HG03469 (cell line): Measurements from ENCODE around the gene RIN3.

Experiments
- ATAC-seq: cut with Tn5 transposase; IDR thresholded peaks from one replicate; pipeline ENCODE4 v1.9.1; 2021; ENCODE audit warnings: mild to moderate bottlenecking, moderate library complexity, moderate number of reproducible peaks; ENCODE audit not compliant: unreplicated experiment

Gene RIN3

GRCh38 chr14:92680781-92681650 is 167.4 kb downstream of the RIN3 start:
- no peak for ATAC-seq

GRCh38 chr14:92683041-92683440 is 169.5 kb downstream of the RIN3 start:
- ATAC-seq = no peak

DNA sequence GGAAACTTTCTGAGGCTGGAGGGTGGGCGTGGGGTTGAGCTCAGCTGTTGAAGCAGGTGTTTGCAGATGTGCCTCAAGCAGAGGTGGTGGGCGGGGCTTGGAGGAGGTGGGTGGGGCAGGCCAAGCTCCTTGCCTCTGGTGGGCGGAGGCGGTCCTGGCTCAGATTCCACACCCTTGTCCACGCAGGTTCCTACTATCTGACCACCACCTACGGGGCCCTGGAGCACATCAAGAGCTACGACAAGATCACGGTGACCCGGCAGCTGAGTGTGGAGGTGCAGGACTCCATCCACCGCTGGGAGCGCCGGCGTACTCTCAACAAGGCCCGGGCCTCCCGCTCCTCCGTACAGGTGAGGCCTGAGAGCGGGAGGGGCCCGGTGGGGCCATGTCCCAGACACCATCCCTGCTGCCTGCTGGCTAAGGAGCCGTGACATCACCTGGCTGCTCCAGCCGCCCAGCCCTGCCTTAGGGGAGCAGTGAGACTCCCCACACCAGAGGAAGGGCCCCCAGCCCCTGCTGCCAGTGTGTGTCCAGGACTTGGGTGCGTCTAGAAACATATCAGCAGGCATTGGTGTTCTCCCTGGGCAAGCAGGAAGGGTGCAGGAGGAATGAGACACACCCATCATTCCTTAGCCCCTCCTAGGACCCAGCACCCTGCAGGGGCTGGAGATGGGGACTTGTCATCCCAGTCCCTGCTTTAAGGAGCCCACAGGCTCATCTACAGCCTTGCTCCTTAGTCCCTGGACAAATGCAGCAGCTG is 171.4 kb downstream of the RIN3 start:
- no peak for ATAC-seq

- ATAC-seq = no peak
Measured at GRCh38 chr14:92685784-92686355, 172.3 kb downstream of the RIN3 start.

DNA sequence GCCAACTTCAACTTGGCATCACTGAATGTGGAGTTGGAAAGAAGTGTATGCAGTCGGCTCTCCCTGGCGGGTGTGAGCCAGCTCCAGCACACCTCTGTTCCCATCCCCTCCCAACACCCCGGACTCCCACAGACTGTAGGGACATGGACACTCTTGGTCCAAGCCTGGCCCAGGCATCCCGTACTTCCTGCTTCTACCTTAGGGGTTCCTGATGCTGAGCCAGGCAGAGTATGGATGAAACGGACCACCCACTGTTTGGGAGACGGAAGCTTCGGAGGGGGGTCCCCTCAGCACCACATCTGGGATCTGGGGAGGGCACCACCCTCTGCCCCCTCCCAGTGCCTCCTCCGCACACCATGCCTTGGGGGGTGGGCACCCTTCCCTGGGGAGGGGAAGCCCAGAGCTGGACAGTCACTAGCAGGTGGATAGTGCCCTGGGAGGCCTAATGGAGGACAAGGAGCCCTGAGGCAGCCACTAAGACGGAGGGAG is 172.9 kb downstream of the RIN3 start:
- no peak for ATAC-seq

DNA sequence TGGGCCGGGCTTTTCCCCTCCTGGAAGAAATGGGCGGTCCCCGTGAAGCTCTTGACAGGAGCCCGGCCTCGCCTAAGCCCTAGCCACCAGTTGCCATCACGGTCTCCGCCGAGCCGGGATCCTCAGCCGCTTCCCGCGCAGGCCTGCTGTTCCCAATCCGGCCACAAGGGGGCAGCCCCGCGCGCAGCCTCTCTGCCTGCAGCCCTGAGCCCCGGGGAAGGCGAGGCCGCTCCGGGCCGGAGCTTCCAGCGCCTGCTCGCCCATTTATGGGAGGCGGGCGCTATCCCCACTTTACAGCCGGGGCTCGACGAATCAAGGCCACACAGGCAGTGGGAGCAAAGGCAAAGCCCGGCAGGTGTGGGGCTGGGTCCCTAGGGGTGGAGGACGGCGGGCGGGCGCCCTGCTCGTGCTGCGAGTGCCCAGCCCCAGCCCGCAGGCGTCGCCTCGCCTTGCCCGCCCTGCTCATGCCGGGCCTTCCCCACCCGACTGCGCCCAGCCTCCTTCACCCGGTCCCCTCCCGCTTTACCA is 173.4 kb downstream of the RIN3 start:
- no peak for ATAC-seq

- no peak for ATAC-seq
Measured at GRCh38 chr14:92687681-92688433, 174.3 kb downstream of the RIN3 start.

DNA sequence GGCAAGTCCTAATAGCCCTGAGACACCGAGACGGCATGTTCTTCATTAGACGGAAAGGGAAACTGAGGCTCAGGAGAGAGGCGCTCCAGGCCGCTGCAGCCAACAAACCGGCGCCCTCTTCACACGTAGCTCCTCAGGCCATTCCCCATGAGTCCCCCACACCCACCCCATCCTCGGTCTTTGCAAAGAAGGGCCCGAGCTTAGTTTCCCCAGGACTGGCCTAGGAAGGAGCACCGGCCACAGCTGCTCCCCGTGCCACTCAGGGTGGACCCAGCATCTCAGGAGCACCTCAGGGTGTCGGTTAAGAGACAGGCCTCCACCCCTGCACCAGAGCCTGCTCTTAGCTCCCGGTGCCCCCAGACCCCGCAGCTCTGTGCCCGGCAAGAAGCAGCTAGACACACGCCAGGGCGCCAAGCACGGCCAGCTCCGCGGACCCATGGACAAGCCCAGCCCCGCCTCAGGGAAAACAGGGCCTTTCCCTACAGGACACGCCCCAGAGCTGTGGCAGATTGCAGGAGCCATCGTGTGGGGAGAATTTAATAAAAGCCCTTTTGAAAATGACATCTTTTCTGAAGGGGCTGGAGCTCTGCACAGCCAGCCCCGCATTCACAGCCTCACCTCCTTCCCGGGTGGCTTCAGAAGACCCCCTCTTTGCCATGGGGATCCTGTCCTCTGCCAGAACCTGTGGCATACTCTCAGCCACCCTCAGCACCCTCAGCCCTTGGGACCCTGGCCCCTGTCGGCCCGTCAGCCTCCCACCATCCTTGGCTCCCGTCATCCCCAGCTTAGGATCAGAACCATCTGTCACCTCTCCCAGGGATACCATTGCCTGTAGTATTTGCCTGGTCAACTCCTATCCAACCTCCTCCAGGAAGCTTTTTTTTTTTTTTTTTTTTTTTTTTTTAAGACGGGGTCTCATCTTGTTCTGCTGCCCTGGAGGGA is 175.1 kb downstream of the RIN3 start:
- ATAC-seq = no peak

DNA sequence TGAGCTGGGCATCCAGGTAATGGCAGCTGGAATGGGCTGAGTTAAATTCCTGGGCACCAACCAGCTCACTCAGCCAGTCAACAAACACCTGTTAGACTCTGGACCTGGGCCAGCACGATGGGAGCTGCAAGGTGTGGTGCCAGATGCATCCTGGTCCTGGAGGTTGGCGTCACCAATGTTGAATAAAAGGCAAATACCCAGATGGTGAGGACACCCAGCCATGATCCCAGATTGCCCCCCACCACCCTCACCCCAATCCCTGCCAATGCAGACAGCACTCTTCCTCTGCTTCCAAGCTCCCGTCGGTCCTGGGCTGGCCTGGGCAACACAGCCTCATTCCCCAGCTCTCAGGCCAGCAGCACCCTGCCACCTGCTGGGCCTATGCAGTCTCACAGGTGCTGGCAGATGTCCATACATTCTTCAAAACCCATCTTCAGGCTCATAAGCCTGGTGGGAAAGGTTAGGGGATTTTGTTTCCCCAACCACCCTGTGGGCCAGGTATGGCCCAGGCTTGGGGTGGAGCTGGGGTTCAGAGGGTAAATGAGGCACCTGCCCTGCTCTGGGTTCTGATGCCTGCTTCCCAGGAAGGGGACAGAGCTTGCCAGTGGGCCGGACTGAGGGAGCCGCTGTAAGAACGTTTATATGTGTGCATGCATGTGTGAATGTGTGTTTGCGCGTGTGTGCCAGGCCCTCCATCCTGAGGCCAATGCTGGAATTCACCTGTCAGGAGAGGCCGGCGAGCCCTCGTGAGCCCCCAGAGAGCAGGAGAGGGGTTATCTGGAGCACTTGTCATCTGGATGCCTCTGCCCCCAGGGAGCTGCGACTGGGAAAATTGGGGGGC is 176.8 kb downstream of the RIN3 start:
- no peak for ATAC-seq

DNA sequence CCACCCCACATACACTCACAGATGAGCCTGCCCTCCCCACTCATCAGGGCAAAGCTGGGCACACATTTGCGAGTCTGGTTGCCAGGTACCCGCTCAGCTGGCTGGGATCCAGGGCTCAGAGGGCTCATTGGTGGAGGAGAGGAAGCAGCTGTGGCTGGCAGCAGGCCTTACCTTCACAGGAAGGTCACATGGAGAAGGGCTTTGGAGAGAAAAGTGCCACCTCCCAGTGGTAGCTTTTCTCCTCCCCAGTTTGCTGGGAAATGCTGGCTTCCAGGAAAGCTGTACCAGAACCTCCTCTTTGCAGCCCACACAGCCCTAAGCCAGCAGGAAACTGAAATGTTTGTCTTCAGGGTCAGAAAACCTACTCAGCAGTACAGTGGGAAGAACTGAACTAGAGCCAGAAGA is 179.2 kb downstream of the RIN3 start:
- ATAC-seq = no peak

GRCh38 chr14:92693998-92694795 is 180.6 kb downstream of the RIN3 start:
- ATAC-seq = no peak

DNA sequence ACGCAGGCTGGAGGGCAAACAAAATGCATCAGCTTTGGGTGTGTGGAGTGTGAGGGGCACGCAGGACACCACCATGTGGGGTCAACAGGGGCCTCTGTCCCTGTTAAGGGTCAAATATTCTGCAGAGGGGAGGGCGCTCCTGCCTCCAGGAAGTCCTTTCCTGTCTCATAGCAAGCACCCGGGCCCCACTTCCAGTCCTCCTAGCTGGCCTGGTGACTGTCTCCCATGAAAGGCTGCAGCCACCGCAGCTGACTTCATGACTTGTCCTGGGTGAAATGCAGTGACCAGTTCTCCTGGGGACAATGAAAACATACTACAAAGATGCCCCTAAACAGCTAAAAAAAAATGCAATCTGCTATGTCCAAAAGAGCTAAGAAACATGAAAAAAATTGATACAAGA is 181.2 kb downstream of the RIN3 start:
- no peak for ATAC-seq

- no peak for ATAC-seq
Measured at GRCh38 chr14:92695562-92695961, 182.0 kb downstream of the RIN3 start.

GRCh38 chr14:92696366-92696765 is 182.8 kb downstream of the RIN3 start:
- no peak for ATAC-seq

DNA sequence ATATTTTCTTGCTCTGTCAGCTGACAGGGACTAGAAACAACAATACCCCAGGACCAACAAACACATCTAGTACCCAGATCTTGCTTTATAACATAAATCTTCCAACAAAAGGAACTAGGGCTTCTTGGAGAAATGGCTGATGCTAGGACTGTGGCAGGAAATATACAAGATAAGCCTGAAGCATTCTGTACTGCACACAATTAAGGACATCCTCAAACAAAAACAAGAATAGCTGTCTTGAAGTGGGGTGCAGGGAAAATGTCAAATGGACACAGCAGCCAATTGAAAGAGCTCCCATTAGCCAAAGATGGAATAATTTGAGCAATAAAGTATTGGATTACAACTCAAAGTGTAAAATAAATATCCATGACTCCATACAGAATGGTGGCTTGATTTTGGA is 184.8 kb downstream of the RIN3 start:
- ATAC-seq = no peak

DNA sequence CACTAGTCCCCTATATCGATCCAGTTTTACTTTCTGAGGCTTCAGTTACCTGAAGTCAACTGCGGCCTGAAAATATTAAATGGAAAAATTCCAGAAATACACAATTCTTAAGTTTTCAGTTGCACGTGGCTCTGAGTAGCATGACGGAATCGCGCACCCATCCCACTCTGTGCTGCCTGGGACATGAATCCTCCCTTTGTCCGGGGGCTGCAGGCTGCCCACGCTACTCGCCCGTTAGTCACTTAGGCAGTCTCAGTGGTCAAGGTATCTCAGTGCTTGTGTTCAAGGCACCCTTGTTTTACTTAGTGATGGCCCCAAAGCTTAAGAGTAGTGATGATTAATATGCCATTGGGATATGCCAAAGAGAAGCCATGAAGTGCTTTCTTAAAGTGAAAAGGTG is 188.2 kb downstream of the RIN3 start:
- ATAC-seq = no peak

DNA sequence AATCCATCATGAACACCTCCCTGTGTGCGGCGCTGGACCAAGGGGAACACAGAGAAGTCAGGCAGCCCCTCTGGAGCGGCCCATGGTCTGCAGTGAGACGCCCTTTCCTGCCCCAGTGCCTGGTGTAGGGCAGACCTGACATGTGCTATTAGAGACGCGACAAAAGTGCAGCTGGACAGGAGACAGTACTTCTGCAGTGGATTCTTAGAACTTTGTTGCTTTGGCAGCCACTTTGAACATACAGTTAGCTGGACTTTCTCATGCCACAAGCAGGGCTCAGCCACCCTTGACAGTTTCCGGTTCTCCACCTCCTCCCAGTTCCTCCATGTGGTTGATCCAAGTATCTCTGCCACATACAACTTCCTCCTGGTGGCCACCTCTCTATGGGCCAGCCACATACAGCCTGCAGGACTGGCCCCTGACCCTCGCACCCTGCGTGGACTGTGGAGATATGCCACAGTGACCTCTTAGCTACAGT is 188.9 kb downstream of the RIN3 start:
- ATAC-seq = no peak

DNA sequence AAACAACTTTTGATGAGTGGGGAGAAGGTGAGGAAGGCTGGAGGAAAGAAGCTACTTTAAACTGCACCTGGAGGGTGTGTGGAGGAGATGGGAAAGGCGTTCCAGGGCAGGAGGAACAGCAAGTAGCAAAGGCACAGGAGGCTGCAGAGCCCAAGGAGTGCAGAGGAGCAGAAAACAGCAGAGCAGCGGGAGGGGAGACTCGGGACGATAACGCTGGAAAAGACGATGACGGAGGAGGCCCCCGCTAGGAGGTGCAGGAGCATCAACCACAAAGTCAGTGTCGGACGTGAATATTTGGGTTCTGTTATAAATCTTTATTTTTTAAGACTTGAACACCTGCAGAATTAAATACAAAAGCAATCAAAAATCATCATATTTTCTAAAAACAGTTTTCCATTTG is 189.9 kb downstream of the RIN3 start:
- no peak for ATAC-seq
